H9 (cell line): ENCODE results near the gene ARMS2. TPM values are rescaled to one million over a fixed set of nuclear protein-coding genes. Genes with fewer than 3 reads are reported as not detected.

Experiments
- DNase-seq: peaks from one replicate; pipeline ENCODE4 v3.0.0-alpha.2; 2017
- H2AFZ ChIP-seq: one replicate; pipeline ENCODE4 v1.6.1; 2013; ENCODE audit warnings: mild to moderate bottlenecking, low read length, control low read depth, moderate library complexity
- H2AK5ac ChIP-seq: 2 replicates; pipeline ENCODE4 v1.6.1; 2013; ENCODE audit warnings: low read length, control low read depth, mixed read lengths; ENCODE audit not compliant: insufficient read length
- H2BK120ac ChIP-seq: one replicate; pipeline ENCODE4 v1.6.1; 2013; ENCODE audit warnings: low read depth, mild to moderate bottlenecking, low read length, control low read depth, inconsistent platforms; ENCODE audit not compliant: poor library complexity, severe bottlenecking
- H2BK12ac ChIP-seq: 2 replicates; pipeline ENCODE4 v1.6.1; 2013; ENCODE audit warnings: low read length, control low read depth, mixed read lengths, low read depth; ENCODE audit not compliant: insufficient read length
- H2BK15ac ChIP-seq: 2 replicates; pipeline ENCODE4 v1.6.1; 2013; ENCODE audit warnings: low read depth, low read length, control low read depth
- H2BK20ac ChIP-seq: one replicate; pipeline ENCODE4 v1.6.1; 2013; ENCODE audit warnings: low read depth, mild to moderate bottlenecking, low read length, control low read depth, inconsistent platforms; ENCODE audit not compliant: poor library complexity, severe bottlenecking
- H2BK5ac ChIP-seq: 2 replicates; pipeline ENCODE4 v1.6.1; 2013; ENCODE audit warnings: low read length, control low read depth, mixed read lengths; ENCODE audit not compliant: insufficient read length
- H3K14ac ChIP-seq: 2 replicates; pipeline ENCODE4 v1.6.1; 2013; ENCODE audit warnings: low read length, control low read depth; ENCODE audit not compliant: insufficient read depth
- H3K18ac ChIP-seq: 2 replicates; pipeline ENCODE4 v1.6.1; 2013; ENCODE audit warnings: low read depth, mild to moderate bottlenecking, mixed read lengths, low read length, control low read depth; ENCODE audit not compliant: insufficient read length
- H3K23ac ChIP-seq: 2 replicates; pipeline ENCODE4 v1.6.1; 2013; ENCODE audit warnings: low read length, control low read depth, mixed read lengths, low read depth; ENCODE audit not compliant: insufficient read length
- H3K23me2 ChIP-seq: 2 replicates; pipeline ENCODE4 v1.6.1; 2013; ENCODE audit warnings: low read depth, mild to moderate bottlenecking, mixed read lengths, low read length, control low read depth; ENCODE audit not compliant: insufficient read length, poor library complexity, severe bottlenecking
- H3K27ac ChIP-seq: 2 replicates; pipeline ENCODE4 v1.5.1; 2013; ENCODE audit warnings: low read length, control low read depth, mixed read lengths, low read depth; ENCODE audit not compliant: insufficient read length
- H3K27me3 ChIP-seq: 2 replicates; pipeline ENCODE4 v1.6.1; 2013; ENCODE audit warnings: low read length, control low read depth, inconsistent platforms; ENCODE audit not compliant: insufficient read depth
- H3K4ac ChIP-seq: 2 replicates; pipeline ENCODE4 v1.6.1; 2013; ENCODE audit warnings: low read depth, mild to moderate bottlenecking, control low read depth, inconsistent platforms, low read length, moderate library complexity
- H3K4me1 ChIP-seq: 2 replicates; pipeline ENCODE4 v1.6.1; 2013; ENCODE audit warnings: low read length, control low read depth, inconsistent platforms; ENCODE audit not compliant: insufficient read depth
- H3K4me2 ChIP-seq: 2 replicates; pipeline ENCODE4 v1.6.1; 2013; ENCODE audit warnings: low read length, control low read depth, mixed read lengths; ENCODE audit not compliant: insufficient read length, insufficient read depth
- H3K56ac ChIP-seq: 2 replicates; pipeline ENCODE4 v1.6.1; 2013; ENCODE audit warnings: low read depth, mild to moderate bottlenecking, mixed read lengths, low read length, control low read depth; ENCODE audit not compliant: insufficient read length
- H3K79me1 ChIP-seq: 2 replicates; pipeline ENCODE4 v1.6.1; 2013; ENCODE audit warnings: low read depth, mild to moderate bottlenecking, moderate library complexity, low read length, control low read depth, inconsistent platforms; ENCODE audit not compliant: insufficient read depth, poor library complexity, severe bottlenecking
- H3K79me2 ChIP-seq: 2 replicates; pipeline ENCODE4 v1.6.1; 2013; ENCODE audit warnings: low read length, control low read depth, inconsistent platforms; ENCODE audit not compliant: insufficient read depth
- H3K9ac ChIP-seq: 2 replicates; pipeline ENCODE4 v1.6.1; 2013; ENCODE audit warnings: low read length, control low read depth, mixed read lengths; ENCODE audit not compliant: insufficient read length; ENCODE audit errors: extremely low read depth
- H3K9me3 ChIP-seq: one replicate; pipeline ENCODE4 v1.6.1; 2013; ENCODE audit warnings: low read depth, low read length, inconsistent platforms; ENCODE audit not compliant: control insufficient read depth
- H3T11ph ChIP-seq: one replicate; pipeline ENCODE4 v1.6.1; 2013; ENCODE audit warnings: mild to moderate bottlenecking, low read length, control low read depth, inconsistent platforms
- H4K20me1 ChIP-seq: one replicate; pipeline ENCODE4 v1.6.1; 2013; ENCODE audit not compliant: control insufficient read depth, insufficient read length, insufficient read depth
- H4K5ac ChIP-seq: 2 replicates; pipeline ENCODE4 v1.6.1; 2013; ENCODE audit warnings: low read depth, mild to moderate bottlenecking, mixed read lengths, low read length, control low read depth; ENCODE audit not compliant: insufficient read length
- H4K8ac ChIP-seq: replicated peaks from 2 replicates; pipeline ENCODE4 v1.6.1; 2013; ENCODE audit warnings: low read length, control low read depth, mixed read lengths, low read depth; ENCODE audit not compliant: insufficient read length
- H4K91ac ChIP-seq: 2 replicates; pipeline ENCODE4 v1.6.1; 2013; ENCODE audit warnings: low read depth, mild to moderate bottlenecking, moderate library complexity, mixed read lengths, low read length, control low read depth; ENCODE audit not compliant: insufficient read length
- H3K27ac Mint-ChIP-seq, 3 experiments: 2 replicates in 2 of 3; 3 replicates in 1 of 3; pipeline ENCODE4 v1.8.0; 2020 to 2021; ENCODE audit warnings: mixed read lengths in 3 of 3, mild to moderate bottlenecking in 1 of 3, moderate library complexity in 1 of 3
- H3K27me3 Mint-ChIP-seq: 2 replicates; pipeline ENCODE4 v1.8.0; 2021; ENCODE audit warnings: low read depth, mild to moderate bottlenecking, moderate library complexity, mixed read lengths
- H3K36me3 Mint-ChIP-seq, 3 experiments: 2 replicates in 2 of 3; 3 replicates in 1 of 3; pipeline ENCODE4 v1.8.0; 2020 to 2021; ENCODE audit warnings: low read depth in 3 of 3, mixed read lengths in 3 of 3; ENCODE audit not compliant: insufficient read depth in 1 of 3
- H3K4me1 Mint-ChIP-seq, 2 experiments: 2 replicates each; pipeline ENCODE4 v1.8.0; 2020; ENCODE audit warnings: mixed read lengths in 2 of 2
- H3K4me3 Mint-ChIP-seq, 2 experiments: 2 replicates in 1 of 2; 3 replicates in 1 of 2; pipeline ENCODE4 v1.8.0; 2020 to 2021; ENCODE audit warnings: mild to moderate bottlenecking in 2 of 2, mixed read lengths in 2 of 2, moderate library complexity in 1 of 2
- H3K9me3 Mint-ChIP-seq, 2 experiments: 2 replicates in 1 of 2; 3 replicates in 1 of 2; pipeline ENCODE4 v1.8.0; 2020; ENCODE audit warnings: mild to moderate bottlenecking in 2 of 2, mixed read lengths in 2 of 2, moderate library complexity in 1 of 2
- WGBS: extraction: QIAGEN DNeasy Blood & Tissue Kit; methylation state at CpG from one replicate; pipeline ENCODE4 v1.1.7; 2013; ENCODE audit warnings: missing lambda C conversion rate, low lambda C conversion rate, mixed read lengths; ENCODE audit not compliant: insufficient read length; ENCODE audit errors: extremely low coverage; 5-methylcytosine and 5-hydroxymethylcytosine counted together
- total RNA-seq: library from RNA; stranded (reverse); gene quantifications from 2 replicates; pipeline ENCODE4 v1.2.1, GENCODE V29; 2021
- TF ChIP-seq, protein P1 (sequence below): fragments of 200-600 bp; sonication (generic); conservative IDR thresholded peaks from 3 replicates; pipeline ENCODE4 v1.8.0; 2021; ENCODE audit warnings: antibody characterized with exemption, mild to moderate bottlenecking

The ARMS2 gene
- total RNA-seq, 1 experiment from 2014 or later, result not detected

DNA sequence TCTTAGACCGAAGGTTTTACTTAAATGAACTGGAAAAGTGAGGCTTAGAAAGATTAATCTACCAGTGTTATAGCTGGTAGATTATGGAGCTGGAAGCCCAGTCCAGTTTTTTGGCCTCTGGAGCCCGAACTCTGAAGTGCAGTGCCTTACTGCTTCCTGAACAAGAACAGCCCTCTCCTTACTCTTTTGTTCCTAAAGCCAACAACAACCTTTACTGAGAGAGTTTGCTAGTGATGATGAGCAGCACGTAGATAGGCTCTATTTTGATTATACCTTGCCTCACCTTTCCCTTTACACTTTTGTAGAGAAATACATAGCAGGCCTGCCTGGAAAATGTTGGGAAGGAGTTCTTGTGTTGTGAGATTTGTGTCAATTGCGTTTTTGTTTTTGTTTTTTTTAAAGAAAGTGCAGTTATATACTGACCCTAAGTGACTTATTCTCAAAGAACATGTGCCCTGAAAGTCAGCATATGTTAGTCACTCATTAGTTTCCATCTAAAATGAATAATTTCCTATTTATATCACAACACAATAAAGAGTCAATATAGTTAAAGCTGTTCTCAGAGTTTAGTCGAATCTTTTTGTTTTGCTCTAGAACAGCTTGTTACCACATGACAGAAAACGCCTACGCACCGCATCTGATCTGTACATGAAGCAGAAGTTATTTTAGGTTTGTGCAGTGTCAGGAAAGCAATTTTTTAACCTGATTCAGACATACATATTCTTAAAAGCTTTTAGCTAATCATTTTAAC lies 46.9 kb upstream of the ARMS2 start:
- no peak overlapping the region for H2BK120ac ChIP-seq
- no peak overlapping the region for H2BK20ac ChIP-seq
- H3K27ac ChIP-seq, result no peak overlapping the region
- H3K4me1 ChIP-seq, result no peaks in the 10 kb centered on the region
- H3K23me2 ChIP-seq, result no peaks in the 10 kb centered on the region
- H3K9me3 ChIP-seq, result no peaks in the 10 kb centered on the region
- no peak overlapping the region for H3K4me3 Mint-ChIP-seq
- no peak overlapping the region for H3K23ac ChIP-seq
- H4K91ac ChIP-seq, result no peak overlapping the region
- no peaks in the 10 kb centered on the region for H3K79me1 ChIP-seq
- no peak overlapping the region for H2AK5ac ChIP-seq
- H3K9ac ChIP-seq, result no peak overlapping the region
- peaks cover 3 to 7% (median 5%) of the 10 kb centered on the region in 3 experiments; a peak in 3 of 7 replicates for H3K36me3 Mint-ChIP-seq
- H2AFZ ChIP-seq, result no peak overlapping the region
- H2BK15ac ChIP-seq, result no peak overlapping the region
- H4K5ac ChIP-seq, result no peak overlapping the region
- H3K14ac ChIP-seq, result no peak overlapping the region
- peak overlapping the region in 2 of 3 experiments; percentile 8 to 25; a peak in 3 of 7 replicates for H3K27ac Mint-ChIP-seq
- H2BK12ac ChIP-seq, result no peak overlapping the region
- H3K27me3 ChIP-seq, result no peaks in the 10 kb centered on the region
- H3K18ac ChIP-seq, result no peak overlapping the region
- no CpG with 5 or more reads among the region's 8 CpGs for WGBS
- no peaks in the 10 kb centered on the region for H3K27me3 Mint-ChIP-seq
- no peaks in the 10 kb centered on the region for H3K79me2 ChIP-seq
- no peaks in the 10 kb centered on the region for H3K9me3 Mint-ChIP-seq
- H2BK5ac ChIP-seq, result no peak overlapping the region
- H3K4me1 Mint-ChIP-seq, result peaks cover 0 to 4% of the 10 kb centered on the region in 2 experiments; a peak in 2 of 4 replicates
- H3K4me2 ChIP-seq, result no peak overlapping the region
- TF ChIP-seq, protein P1, sequence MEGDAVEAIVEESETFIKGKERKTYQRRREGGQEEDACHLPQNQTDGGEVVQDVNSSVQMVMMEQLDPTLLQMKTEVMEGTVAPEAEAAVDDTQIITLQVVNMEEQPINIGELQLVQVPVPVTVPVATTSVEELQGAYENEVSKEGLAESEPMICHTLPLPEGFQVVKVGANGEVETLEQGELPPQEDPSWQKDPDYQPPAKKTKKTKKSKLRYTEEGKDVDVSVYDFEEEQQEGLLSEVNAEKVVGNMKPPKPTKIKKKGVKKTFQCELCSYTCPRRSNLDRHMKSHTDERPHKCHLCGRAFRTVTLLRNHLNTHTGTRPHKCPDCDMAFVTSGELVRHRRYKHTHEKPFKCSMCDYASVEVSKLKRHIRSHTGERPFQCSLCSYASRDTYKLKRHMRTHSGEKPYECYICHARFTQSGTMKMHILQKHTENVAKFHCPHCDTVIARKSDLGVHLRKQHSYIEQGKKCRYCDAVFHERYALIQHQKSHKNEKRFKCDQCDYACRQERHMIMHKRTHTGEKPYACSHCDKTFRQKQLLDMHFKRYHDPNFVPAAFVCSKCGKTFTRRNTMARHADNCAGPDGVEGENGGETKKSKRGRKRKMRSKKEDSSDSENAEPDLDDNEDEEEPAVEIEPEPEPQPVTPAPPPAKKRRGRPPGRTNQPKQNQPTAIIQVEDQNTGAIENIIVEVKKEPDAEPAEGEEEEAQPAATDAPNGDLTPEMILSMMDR, result no peak
- no peak overlapping the region for H3K56ac ChIP-seq
- no peaks in the 10 kb centered on the region for H4K20me1 ChIP-seq
- no peak overlapping the region for H3T11ph ChIP-seq
- H4K8ac ChIP-seq, result no peak overlapping the region
- no peak overlapping the region for H3K4ac ChIP-seq
- no peak for DNase-seq
